ENCODE results near the gene AACS.

DNA sequence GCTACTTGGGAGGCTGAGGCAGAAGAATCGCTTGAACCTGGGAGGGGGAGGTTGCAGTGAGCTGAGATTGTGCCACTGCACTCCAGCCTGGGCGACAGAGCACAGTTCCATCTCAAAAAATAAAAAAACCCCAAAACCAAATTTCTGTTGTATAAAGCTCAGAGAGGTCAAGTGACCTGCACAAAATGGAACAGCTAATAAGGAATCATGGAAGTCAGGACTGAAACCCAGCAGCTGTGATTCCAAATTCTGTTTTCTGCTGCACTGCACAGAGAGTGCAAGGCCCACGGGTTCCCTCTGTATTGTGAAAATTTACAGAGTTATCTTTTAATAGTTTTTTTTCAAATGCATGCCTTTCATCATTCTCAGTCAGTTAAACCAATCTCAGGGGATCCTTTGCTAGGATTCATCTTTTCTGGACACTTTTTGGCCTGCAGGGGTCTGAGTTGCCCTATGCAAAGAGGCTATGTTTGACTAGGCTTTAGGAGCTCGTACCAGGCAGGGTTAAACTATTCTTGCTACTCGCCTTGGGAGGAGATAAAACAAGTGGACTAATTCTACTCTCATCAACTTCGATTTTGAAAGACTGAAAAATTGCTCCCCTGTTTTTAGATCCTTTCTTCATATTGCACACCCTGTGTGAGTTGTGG lies 26.1 kb upstream of the AACS start:
- no peak for TF ChIP-seq HDGF (IDR thresholded peaks at IDR 0.05)
- TF ChIP-seq, protein P1, sequence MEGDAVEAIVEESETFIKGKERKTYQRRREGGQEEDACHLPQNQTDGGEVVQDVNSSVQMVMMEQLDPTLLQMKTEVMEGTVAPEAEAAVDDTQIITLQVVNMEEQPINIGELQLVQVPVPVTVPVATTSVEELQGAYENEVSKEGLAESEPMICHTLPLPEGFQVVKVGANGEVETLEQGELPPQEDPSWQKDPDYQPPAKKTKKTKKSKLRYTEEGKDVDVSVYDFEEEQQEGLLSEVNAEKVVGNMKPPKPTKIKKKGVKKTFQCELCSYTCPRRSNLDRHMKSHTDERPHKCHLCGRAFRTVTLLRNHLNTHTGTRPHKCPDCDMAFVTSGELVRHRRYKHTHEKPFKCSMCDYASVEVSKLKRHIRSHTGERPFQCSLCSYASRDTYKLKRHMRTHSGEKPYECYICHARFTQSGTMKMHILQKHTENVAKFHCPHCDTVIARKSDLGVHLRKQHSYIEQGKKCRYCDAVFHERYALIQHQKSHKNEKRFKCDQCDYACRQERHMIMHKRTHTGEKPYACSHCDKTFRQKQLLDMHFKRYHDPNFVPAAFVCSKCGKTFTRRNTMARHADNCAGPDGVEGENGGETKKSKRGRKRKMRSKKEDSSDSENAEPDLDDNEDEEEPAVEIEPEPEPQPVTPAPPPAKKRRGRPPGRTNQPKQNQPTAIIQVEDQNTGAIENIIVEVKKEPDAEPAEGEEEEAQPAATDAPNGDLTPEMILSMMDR (IDR thresholded peaks at IDR 0.05 in 2 of 3, conservative IDR thresholded peaks at IDR 0.05 in 1 of 3; ENCODE audit: control insufficient read depth in 2 of 3, extremely low read depth in 1 of 3, insufficient read depth in 1 of 3, low read depth in 3 of 3, low read length in 3 of 3): no peak
- TF ChIP-seq RFX5 (IDR thresholded peaks at IDR 0.05; ENCODE audit: low read depth, low read length): no peak
- TF ChIP-seq SIN3A (IDR thresholded peaks at IDR 0.05; ENCODE audit: low read depth, low read length): no peak
